Measurements from ENCODE around the gene CHRDL2. TPM values are rescaled to one million over a fixed set of nuclear protein-coding genes. Genes with fewer than 3 reads are reported as not detected.

CHRDL2 gene
- total RNA-seq, 1 experiment from 2014 or later: not detected

Other genes with a start within 250 kb of the CHRDL2 start
- gene LIPT2, start 237.7 kb downstream of the CHRDL2 start, total RNA-seq (2014; rRNA removed; shearing (Covaris generic)): 2.3 and 2.4 TPM in 2 replicates
- 11.2 and 12.7 TPM in 2 replicates for gene POLD3, start 138.8 kb downstream of the CHRDL2 start, total RNA-seq (2014; rRNA removed; shearing (Covaris generic))
- gene RNF169, start 17.4 kb upstream of the CHRDL2 start, total RNA-seq (2014; rRNA removed; shearing (Covaris generic)): 4.8 and 9.4 TPM in 2 replicates
- 2.2 and 3.6 TPM in 2 replicates for gene XRRA1, start 217.7 kb upstream of the CHRDL2 start, total RNA-seq (2014; rRNA removed; shearing (Covaris generic))
- gene SPCS2, start 217.8 kb upstream of the CHRDL2 start, total RNA-seq (2014; rRNA removed; shearing (Covaris generic)): 16.3 and 22.0 TPM in 2 replicates